K562 (cell line): ENCODE results near the gene RABGAP1L. TPM values are rescaled to one million over a fixed set of nuclear protein-coding genes. Genes with fewer than 3 reads are reported as not detected.

ENCODE experiments used
- CGGBP1 ChIP-seq: fragments of 250-450 bp; sonication (Bioruptor Pico); IDR thresholded peaks from 2 replicates; pipeline ENCODE4 v1.9.0; 2021; ENCODE audit warnings: mild to moderate bottlenecking
- E2F8 ChIP-seq: fragments of 450-650 bp; IDR thresholded peaks from 2 replicates; pipeline ENCODE4 v1.7.1; 2018; ENCODE audit warnings: mild to moderate bottlenecking, low read depth; ENCODE audit not compliant: partially characterized antibody
- ELK1 ChIP-seq: sonication (generic); formaldehyde crosslinking; IDR thresholded peaks from 2 replicates; pipeline ENCODE4 v1.8.1; 2022; ENCODE audit warnings: missing genetic modification reagents
- ETV1 ChIP-seq: fragments of 450-650 bp; conservative IDR thresholded peaks from 2 replicates; pipeline ENCODE4 v1.6.1; 2016; ENCODE audit warnings: missing genetic modification characterization, control low read depth, low read depth, missing compliant biosample characterization
- ETV5 ChIP-seq: sonication (generic); formaldehyde crosslinking; IDR thresholded peaks from 2 replicates; pipeline ENCODE4 v1.4.0; 2020; ENCODE audit warnings: low read depth, mild to moderate bottlenecking, missing genetic modification reagents
- HDAC2 ChIP-seq: fragments of 450-650 bp; IDR thresholded peaks from 2 replicates; pipeline ENCODE4 v1.6.1; 2016; ENCODE audit warnings: mild to moderate bottlenecking
- HMGXB4 ChIP-seq: sonication (generic); formaldehyde crosslinking; IDR thresholded peaks from 2 replicates; pipeline ENCODE4 v1.8.1; 2023; ENCODE audit warnings: mild to moderate bottlenecking, missing genetic modification reagents
- KLF1 ChIP-seq: fragments of 450-650 bp; IDR thresholded peaks from 2 replicates; pipeline ENCODE4 v1.6.1; 2016; ENCODE audit warnings: missing genetic modification characterization, missing compliant biosample characterization
- KLF10 ChIP-seq: fragments of 250-450 bp; sonication (Bioruptor Pico); IDR thresholded peaks from 2 replicates; pipeline ENCODE4 v1.6.1; 2021; ENCODE audit warnings: matching md5 sums
- NCOA6 ChIP-seq: fragments of 450-650 bp; IDR thresholded peaks from 2 replicates; pipeline ENCODE4 v1.6.1; 2017; ENCODE audit warnings: mild to moderate bottlenecking
- PHB ChIP-seq: fragments of 250-450 bp; sonication (Bioruptor Pico); IDR thresholded peaks from 2 replicates; pipeline ENCODE4 v1.5.0; 2021
- TAF15 ChIP-seq: fragments of 200-400 bp; formaldehyde crosslinking; IDR thresholded peaks from 2 replicates; pipeline ENCODE4 v1.6.1; 2017; ENCODE audit warnings: mild to moderate bottlenecking, low read depth, low read length, moderate library complexity
- TCFL5 ChIP-seq: fragments of 250-450 bp; sonication (Bioruptor Pico); conservative IDR thresholded peaks from 2 replicates; pipeline ENCODE4 v1.6.1; 2021; ENCODE audit warnings: mild to moderate bottlenecking, moderate library complexity, matching md5 sums
- TGIF2 ChIP-seq: sonication (generic); formaldehyde crosslinking; IDR thresholded peaks from 2 replicates; pipeline ENCODE4 v1.8.1; 2022; ENCODE audit warnings: mild to moderate bottlenecking, missing genetic modification reagents, moderate library complexity
- THAP7 ChIP-seq: fragments of 250-450 bp; sonication (Bioruptor Pico); IDR thresholded peaks from 2 replicates; pipeline ENCODE4 v1.5.0; 2021
- TRIM25 ChIP-seq: fragments of 450-650 bp; IDR thresholded peaks from 2 replicates; pipeline ENCODE4 v1.7.0; 2016; ENCODE audit warnings: borderline replicate concordance
- ZFPM2 ChIP-seq: fragments of 250-450 bp; sonication (Bioruptor Pico); IDR thresholded peaks from 2 replicates; pipeline ENCODE4 v1.5.1; 2022; ENCODE audit warnings: mild to moderate bottlenecking
- ZNF778 ChIP-seq: fragments of 450-650 bp; formaldehyde crosslinking; IDR thresholded peaks from 2 replicates; pipeline ENCODE4 v1.4.0; 2020; ENCODE audit warnings: mild to moderate bottlenecking, moderate library complexity
- ZZZ3 ChIP-seq: fragments of 450-650 bp; IDR thresholded peaks from 2 replicates; pipeline ENCODE4 v1.6.1; 2016; ENCODE audit warnings: antibody characterized with exemption, mild to moderate bottlenecking, moderate library complexity
- polyA plus RNA-seq, 8 experiments: library from polyadenylated mRNA; depleted of rRNA in 4 of 8; stranded (reverse) in 5 of 8; unstranded in 3 of 8; fragments of >200 nt; fragmentation: Nextera tagmentation in 2 of 8; fragmentation: Illumina TruSeq in 1 of 8; extraction: Ambion mirVana in 2 of 8; extraction: Trizol in 1 of 8; gene quantifications; 2 replicates each; pipeline versions ENCODE4 v1.2.1 to v1.2.3, GENCODE V29; 2011 to 2014; ENCODE audit warnings: inconsistent platforms in 1 of 8, missing spikeins in 1 of 8
- total RNA-seq, 7 experiments: library from RNA; depleted of rRNA in 6 of 7; stranded (reverse); fragments of >200 nt in 6 of 7; fragmentation: Illumina TruSeq in 2 of 7; extraction: Trizol in 2 of 7; gene quantifications; 2 replicates each; pipeline versions ENCODE4 v1.2.1 to v1.2.3, GENCODE V29; 2011 to 2021; ENCODE audit warnings: low replicate concordance in 1 of 7

Gene RABGAP1L
- total and polyA plus RNA-seq, 9 of the 15 experiments (the other 6 are each of a cell fraction or from before 2014, with no cell fraction given) = 16.5 to 44.9 (median 26.7) TPM

GRCh38 chr1:175023043-175023921 is 864.0 kb downstream of the RABGAP1L start, which contains the start of gene MRPS14 (continued):
- no peak for TF ChIP-seq ELK1
- TF ChIP-seq KLF1 (tag) = no peak
- TF ChIP-seq ZFPM2 (CRISPR knock-in tag) = no peak
- no peak for TF ChIP-seq THAP7 (CRISPR knock-in tag)
- no peak for TF ChIP-seq E2F8
- peak; percentile 73 for TF ChIP-seq ETV5 (CRISPR knock-in tag)
- 0 out of 2 replicates have a peak, but pooled peaks have one; percentile 15 for TF ChIP-seq TRIM25
- TF ChIP-seq NCOA6 = no peak
- TF ChIP-seq TAF15 = no peak
- peak; percentile 92; the same call in 1 of the 2 replicates for TF ChIP-seq TGIF2 (CRISPR knock-in tag)
- no peak for TF ChIP-seq ZNF778 (CRISPR knock-in tag)
- 0 out of 2 replicates have a peak, but pooled peaks have one; percentile 63 for TF ChIP-seq ZZZ3
- TF ChIP-seq KLF10 = no peak
- no peak for TF ChIP-seq PHB (CRISPR knock-in tag)
- TF ChIP-seq HMGXB4 (CRISPR knock-in tag) = 0 out of 2 replicates have a peak, but pooled peaks have one; percentile 38
- no peak for TF ChIP-seq TCFL5 (CRISPR knock-in tag)
- 0 out of 2 replicates have a peak, but pooled peaks have one; percentile 22 for TF ChIP-seq ETV1 (tag)
- peak; percentile 91; the same call in 1 of the 2 replicates for TF ChIP-seq HDAC2
- no peak for TF ChIP-seq CGGBP1 (CRISPR knock-in tag)
